Ishikawa (cell line): ENCODE data around the gene CFAP210.

Experiments used
- CEBPB ChIP-seq: IDR thresholded peaks from 2 replicates; pipeline ENCODE4 v1.6.1; 2012
- CREB1 ChIP-seq: IDR thresholded peaks from 2 replicates; pipeline ENCODE4 v1.6.1; 2012; ENCODE audit warnings: low read depth
- EP300 ChIP-seq: IDR thresholded peaks from 2 replicates; pipeline ENCODE4 v1.6.1; 2012; ENCODE audit warnings: borderline replicate concordance
- FOXM1 ChIP-seq: IDR thresholded peaks from 2 replicates; pipeline ENCODE4 v1.6.1; 2012; ENCODE audit warnings: low read depth, borderline replicate concordance
- MAX ChIP-seq: IDR thresholded peaks from 2 replicates; pipeline ENCODE4 v1.6.1; 2012
- NFIC ChIP-seq: IDR thresholded peaks from 2 replicates; pipeline ENCODE4 v1.6.1; 2012
- RAD21 ChIP-seq: IDR thresholded peaks from 2 replicates; pipeline ENCODE4 v1.6.1; 2012; ENCODE audit warnings: low read depth
- REST ChIP-seq: IDR thresholded peaks from 2 replicates; pipeline ENCODE4 v1.6.1; 2012; ENCODE audit warnings: low read depth, mild to moderate bottlenecking
- TCF12 ChIP-seq: IDR thresholded peaks from 2 replicates; pipeline ENCODE4 v1.6.1; 2012; ENCODE audit warnings: low read depth
- USF1 ChIP-seq: IDR thresholded peaks from 2 replicates; pipeline ENCODE4 v1.6.1; 2012
- YY1 ChIP-seq: IDR thresholded peaks from 2 replicates; pipeline ENCODE4 v1.6.1; 2012; ENCODE audit warnings: low read depth

GRCh38 chr2:169659320-169659719, 34.9 kb downstream of the CFAP210 start:
- TF ChIP-seq CEBPB: no peak
- no peak for TF ChIP-seq TCF12
- TF ChIP-seq MAX: no peak
- no peak for TF ChIP-seq USF1
- no peak for TF ChIP-seq NFIC
- no peak for TF ChIP-seq RAD21
- no peak for TF ChIP-seq YY1
- no peak for TF ChIP-seq CREB1
- TF ChIP-seq REST: no peak
- TF ChIP-seq FOXM1: no peak
- no peak for TF ChIP-seq EP300
